ENCODE data around the gene KCNJ8.

Gene KCNJ8

DNA sequence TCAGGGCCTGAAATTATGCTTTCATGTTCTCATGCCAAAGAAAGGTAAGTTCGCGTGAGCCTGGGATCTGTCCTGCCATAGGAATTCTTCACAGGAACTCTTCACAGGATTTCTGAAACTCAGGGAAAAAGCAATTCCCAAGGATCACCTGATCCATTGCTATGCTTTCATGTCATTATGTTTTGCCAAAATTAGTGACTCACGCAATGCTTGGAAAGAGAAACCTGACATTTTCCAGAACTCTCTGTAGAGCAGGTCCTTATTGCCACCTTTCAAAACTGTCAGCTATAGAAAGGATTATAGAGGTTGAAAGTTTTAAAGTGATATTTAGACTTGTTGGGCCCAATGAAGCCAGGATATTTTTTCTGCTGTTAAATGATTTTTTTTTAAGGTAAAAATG is 6.3 kb upstream of the KCNJ8 start:
- no peak overlapping the region for H3K27ac ChIP-seq (ENCODE audit: low read depth, low read length)
- no peak overlapping the region for H3K56ac ChIP-seq (ENCODE audit: low read length)
- no peak overlapping the region for H2BK5ac ChIP-seq (ENCODE audit: low read length)
- no peak overlapping the region for H3K18ac ChIP-seq (ENCODE audit: low read length)
- no peak overlapping the region for H3K4me2 ChIP-seq (ENCODE audit: low read length)
- H3K27me3 ChIP-seq (ENCODE audit: insufficient read depth, low read length, poor library complexity) = no peaks in the 10 kb centered on the region
- H3K36me3 ChIP-seq (ENCODE audit: control insufficient read depth, insufficient read depth, low read length) = no peaks in the 10 kb centered on the region
- WGBS (ENCODE audit: extremely low coverage, insufficient coverage, low lambda C conversion rate) = no CpG with 5 or more reads among the region's 3 CpGs
- no peak overlapping the region for H2BK120ac ChIP-seq (ENCODE audit: low read depth, low read length)
- no peak overlapping the region for H2AK5ac ChIP-seq (ENCODE audit: low read length)
- no peak overlapping the region for H3K4ac ChIP-seq (ENCODE audit: low read depth, low read length)
- H2BK15ac ChIP-seq (replicated peaks; ENCODE audit: low read depth) = no peak overlapping the region
- H4K8ac ChIP-seq (ENCODE audit: low read depth, low read length) = no peak overlapping the region
- no peaks in the 10 kb centered on the region for H3K4me1 ChIP-seq (ENCODE audit: control insufficient read depth, low read depth, low read length)
- H3K4me3 ChIP-seq (ENCODE audit: low read length) = no peak overlapping the region
- H3K79me2 ChIP-seq (ENCODE audit: control insufficient read depth, insufficient read depth, low read length) = no peaks in the 10 kb centered on the region
- no peak for DNase-seq
- H3K79me1 ChIP-seq (ENCODE audit: low read length) = no peaks in the 10 kb centered on the region
- H3K23ac ChIP-seq (ENCODE audit: low read length) = no peak overlapping the region
- H3K9ac ChIP-seq (ENCODE audit: low read length) = no peak overlapping the region
- no peak overlapping the region for H4K5ac ChIP-seq (ENCODE audit: low read length)

DNA sequence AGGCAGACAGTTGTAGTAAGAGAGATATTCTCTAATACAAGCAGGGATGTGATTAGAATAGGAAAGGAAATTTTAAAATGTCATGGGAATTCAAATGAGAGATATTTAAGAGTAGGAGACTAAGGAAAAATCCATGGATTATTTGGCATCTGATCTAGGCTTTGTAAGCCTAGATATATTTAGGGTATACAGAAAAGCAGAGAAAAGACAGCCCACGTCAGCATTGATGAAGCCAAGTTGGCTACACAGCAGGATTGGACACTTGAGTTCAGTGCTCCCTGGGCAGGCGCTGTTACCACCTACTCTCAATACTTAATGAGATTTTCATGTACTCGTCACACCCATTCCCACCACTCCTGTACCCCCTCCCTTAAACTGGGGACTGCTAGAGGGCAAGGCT is 1.7 kb upstream of the KCNJ8 start:
- Histone ChIP-seq H3K36me3 (ENCODE audit: control insufficient read depth, insufficient read depth, low read length) (no peaks in the 10 kb centered on the region), H2BK120ac (ENCODE audit: low read depth, low read length) (no peak overlapping the region), H3K27ac (ENCODE audit: low read depth, low read length) (no peak overlapping the region), H2AK5ac (ENCODE audit: low read length) (no peak overlapping the region), H3K18ac (ENCODE audit: low read length) (no peak overlapping the region), H3K4me2 (ENCODE audit: low read length) (no peak overlapping the region), H3K79me1 (ENCODE audit: low read length) (no peaks in the 10 kb centered on the region), H3K27me3 (ENCODE audit: insufficient read depth, low read length, poor library complexity) (no peaks in the 10 kb centered on the region), H3K4ac (ENCODE audit: low read depth, low read length) (no peak overlapping the region), H4K8ac (ENCODE audit: low read depth, low read length) (no peak overlapping the region), H2BK15ac (replicated peaks; ENCODE audit: low read depth) (no peak overlapping the region), H4K5ac (ENCODE audit: low read length) (no peak overlapping the region), H2BK5ac (ENCODE audit: low read length) (no peak overlapping the region), H3K56ac (ENCODE audit: low read length) (no peak overlapping the region), H3K4me3 (ENCODE audit: low read length) (no peak overlapping the region), H3K4me1 (ENCODE audit: control insufficient read depth, low read depth, low read length) (no peaks in the 10 kb centered on the region), H3K79me2 (ENCODE audit: control insufficient read depth, insufficient read depth, low read length) (no peaks in the 10 kb centered on the region), H3K9ac (ENCODE audit: low read length) (no peak overlapping the region), H3K23ac (ENCODE audit: low read length) (no peak overlapping the region)
- no peak for DNase-seq
- no CpG with 5 or more reads among the region's 3 CpGs for WGBS (ENCODE audit: extremely low coverage, insufficient coverage, low lambda C conversion rate)

DNA sequence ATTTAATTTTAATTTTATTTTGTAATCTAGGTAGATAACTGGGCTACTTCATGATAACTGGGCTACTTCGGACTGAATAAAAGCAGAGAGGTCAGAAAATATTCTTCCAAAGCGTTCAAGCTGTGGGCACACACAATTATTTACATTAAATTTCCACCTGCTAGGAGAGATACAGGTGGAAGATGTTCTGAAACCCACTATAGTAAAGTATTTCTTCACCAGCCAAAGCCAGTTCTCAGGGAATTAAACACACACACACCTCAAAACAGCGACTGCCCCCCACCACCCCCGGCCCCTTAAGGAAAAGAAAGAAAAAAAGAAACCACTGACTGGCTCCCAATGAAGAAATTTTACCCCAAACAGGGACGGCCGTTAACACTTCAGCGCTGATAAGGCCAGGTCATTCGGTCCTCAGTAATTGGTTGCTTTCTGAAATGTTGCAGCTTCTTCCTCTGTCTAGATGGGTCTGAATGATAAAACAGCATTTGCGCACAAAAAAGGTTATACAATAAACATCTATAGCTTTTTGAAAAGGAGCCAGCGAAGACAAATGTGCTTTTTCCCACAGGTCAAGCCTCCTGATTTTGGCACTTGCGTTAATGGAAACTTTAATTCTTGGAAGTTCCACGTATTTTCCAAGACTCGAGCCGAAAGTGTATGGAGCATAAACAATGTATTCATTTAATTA is 771 bp upstream of the KCNJ8 start:
- WGBS (ENCODE audit: extremely low coverage, insufficient coverage, low lambda C conversion rate) = no CpG with 5 or more reads among the region's 14 CpGs
- H3K4me3 ChIP-seq (ENCODE audit: low read length) = no peak overlapping the region
- no peak overlapping the region for H3K56ac ChIP-seq (ENCODE audit: low read length)
- no peak overlapping the region for H2BK15ac ChIP-seq (replicated peaks; ENCODE audit: low read depth)
- H3K23ac ChIP-seq (ENCODE audit: low read length) = no peak overlapping the region
- no peak overlapping the region for H2BK5ac ChIP-seq (ENCODE audit: low read length)
- H3K9ac ChIP-seq (ENCODE audit: low read length) = no peak overlapping the region
- H3K4ac ChIP-seq (ENCODE audit: low read depth, low read length) = no peak overlapping the region
- H3K79me1 ChIP-seq (ENCODE audit: low read length) = no peaks in the 10 kb centered on the region
- no peak overlapping the region for H3K27ac ChIP-seq (ENCODE audit: low read depth, low read length)
- H3K27me3 ChIP-seq (ENCODE audit: insufficient read depth, low read length, poor library complexity) = no peaks in the 10 kb centered on the region
- no peaks in the 10 kb centered on the region for H3K4me1 ChIP-seq (ENCODE audit: control insufficient read depth, low read depth, low read length)
- H4K8ac ChIP-seq (ENCODE audit: low read depth, low read length) = no peak overlapping the region
- H3K4me2 ChIP-seq (ENCODE audit: low read length) = no peak overlapping the region
- peak; percentile 8 for DNase-seq
- H3K79me2 ChIP-seq (ENCODE audit: control insufficient read depth, insufficient read depth, low read length) = no peaks in the 10 kb centered on the region
- no peak overlapping the region for H3K18ac ChIP-seq (ENCODE audit: low read length)
- H4K5ac ChIP-seq (ENCODE audit: low read length) = no peak overlapping the region
- H3K36me3 ChIP-seq (ENCODE audit: control insufficient read depth, insufficient read depth, low read length) = no peaks in the 10 kb centered on the region
- H2AK5ac ChIP-seq (ENCODE audit: low read length) = no peak overlapping the region
- H2BK120ac ChIP-seq (ENCODE audit: low read depth, low read length) = no peak overlapping the region

DNA sequence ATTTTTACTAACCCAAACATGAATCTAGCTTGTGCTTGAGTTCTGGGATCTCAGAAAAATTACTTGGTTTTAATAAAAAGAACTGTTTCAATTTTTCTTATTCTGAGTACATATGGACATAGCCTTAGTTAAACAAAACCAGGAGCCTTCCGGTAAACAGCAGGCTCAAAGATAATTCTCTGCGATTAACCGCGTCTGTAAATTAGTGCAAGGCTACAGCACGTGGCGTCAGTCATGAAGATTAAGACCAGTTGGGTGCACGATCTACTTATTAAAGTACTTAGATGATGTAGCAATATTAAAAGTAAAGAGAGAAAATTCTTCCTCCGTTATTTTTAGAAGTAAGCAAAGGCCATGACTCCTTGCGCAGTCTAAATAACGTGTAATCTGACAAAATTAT is 700 bp downstream of the KCNJ8 start:
- Histone ChIP-seq H3K27ac (ENCODE audit: low read depth, low read length) (no peak overlapping the region), H3K4me2 (ENCODE audit: low read length) (no peak overlapping the region), H3K79me2 (ENCODE audit: control insufficient read depth, insufficient read depth, low read length) (no peaks in the 10 kb centered on the region), H4K5ac (ENCODE audit: low read length) (no peak overlapping the region), H2BK120ac (ENCODE audit: low read depth, low read length) (no peak overlapping the region), H4K8ac (ENCODE audit: low read depth, low read length) (no peak overlapping the region), H3K4me3 (ENCODE audit: low read length) (no peak overlapping the region), H2AK5ac (ENCODE audit: low read length) (no peak overlapping the region), H3K56ac (ENCODE audit: low read length) (no peak overlapping the region), H3K4me1 (ENCODE audit: control insufficient read depth, low read depth, low read length) (no peaks in the 10 kb centered on the region), H3K18ac (ENCODE audit: low read length) (no peak overlapping the region), H3K79me1 (ENCODE audit: low read length) (no peaks in the 10 kb centered on the region), H2BK5ac (ENCODE audit: low read length) (no peak overlapping the region), H3K9ac (ENCODE audit: low read length) (no peak overlapping the region), H3K4ac (ENCODE audit: low read depth, low read length) (no peak overlapping the region), H3K27me3 (ENCODE audit: insufficient read depth, low read length, poor library complexity) (no peaks in the 10 kb centered on the region), H3K23ac (ENCODE audit: low read length) (no peak overlapping the region), H2BK15ac (replicated peaks; ENCODE audit: low read depth) (no peak overlapping the region), H3K36me3 (ENCODE audit: control insufficient read depth, insufficient read depth, low read length) (no peaks in the 10 kb centered on the region)
- 83% methylated on average over 1 of the region's 10 CpGs for WGBS (ENCODE audit: extremely low coverage, insufficient coverage, low lambda C conversion rate)
- no peak for DNase-seq

DNA sequence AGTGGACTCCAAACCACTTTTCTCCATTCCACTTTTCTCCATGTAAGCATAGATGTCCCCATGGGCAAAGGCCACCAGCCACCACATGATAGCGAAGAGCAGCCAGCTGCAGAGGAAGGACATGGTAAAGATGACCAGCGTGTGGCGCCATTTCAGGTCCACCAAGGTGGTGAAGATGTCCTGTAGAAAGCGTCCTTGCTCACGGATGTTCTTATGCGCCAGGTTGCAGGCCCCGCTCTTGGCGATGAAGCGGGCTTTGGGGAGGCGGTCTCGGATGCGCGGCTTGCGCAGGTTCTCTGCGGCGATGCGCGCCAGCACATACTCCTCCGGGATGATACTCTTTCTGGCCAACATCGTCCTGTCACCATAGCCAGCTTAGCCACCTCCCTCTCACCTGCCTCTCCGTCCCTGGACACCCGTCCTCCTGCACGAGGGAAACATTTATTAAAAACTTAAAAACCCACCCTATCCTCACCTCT is 1.2 kb downstream of the KCNJ8 start:
- Histone ChIP-seq H3K79me1 (ENCODE audit: low read length) (no peaks in the 10 kb centered on the region), H3K4ac (ENCODE audit: low read depth, low read length) (no peak overlapping the region), H2BK5ac (ENCODE audit: low read length) (no peak overlapping the region), H4K5ac (ENCODE audit: low read length) (no peak overlapping the region), H3K56ac (ENCODE audit: low read length) (no peak overlapping the region), H3K4me1 (ENCODE audit: control insufficient read depth, low read depth, low read length) (no peaks in the 10 kb centered on the region), H3K4me2 (ENCODE audit: low read length) (no peak overlapping the region), H3K9ac (ENCODE audit: low read length) (no peak overlapping the region), H2BK15ac (replicated peaks; ENCODE audit: low read depth) (no peak overlapping the region), H3K4me3 (ENCODE audit: low read length) (no peak overlapping the region), H3K23ac (ENCODE audit: low read length) (no peak overlapping the region), H3K36me3 (ENCODE audit: control insufficient read depth, insufficient read depth, low read length) (no peaks in the 10 kb centered on the region), H4K8ac (ENCODE audit: low read depth, low read length) (no peak overlapping the region), H3K27me3 (ENCODE audit: insufficient read depth, low read length, poor library complexity) (no peaks in the 10 kb centered on the region), H3K18ac (ENCODE audit: low read length) (no peak overlapping the region), H2BK120ac (ENCODE audit: low read depth, low read length) (no peak overlapping the region), H3K27ac (ENCODE audit: low read depth, low read length) (no peak overlapping the region), H3K79me2 (ENCODE audit: control insufficient read depth, insufficient read depth, low read length) (no peaks in the 10 kb centered on the region), H2AK5ac (ENCODE audit: low read length) (no peak overlapping the region)
- no CpG with 5 or more reads among the region's 23 CpGs for WGBS (ENCODE audit: extremely low coverage, insufficient coverage, low lambda C conversion rate)
- peak; percentile 83 for DNase-seq

DNA sequence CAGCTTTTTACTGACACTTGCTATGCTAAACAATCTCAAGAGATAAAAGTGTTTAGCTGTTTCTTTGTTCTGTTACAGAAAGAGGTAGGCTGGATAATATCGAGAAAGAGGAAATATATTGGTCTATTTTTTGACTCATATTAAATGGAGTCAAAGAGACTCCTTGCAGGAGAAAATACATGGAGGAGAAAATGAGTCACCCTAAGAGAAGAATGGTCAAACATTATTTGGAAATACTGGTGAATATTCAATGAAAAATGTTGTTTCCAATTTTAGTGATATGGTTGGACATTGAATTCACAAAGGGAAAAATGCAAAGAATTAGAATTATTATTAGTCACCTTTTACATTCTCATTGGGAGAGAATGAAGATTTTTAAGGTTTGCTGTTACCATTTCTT is 3.2 kb downstream of the KCNJ8 start:
- H3K36me3 ChIP-seq (ENCODE audit: control insufficient read depth, insufficient read depth, low read length) = no peaks in the 10 kb centered on the region
- H3K27ac ChIP-seq (ENCODE audit: low read depth, low read length) = no peak overlapping the region
- no peak for DNase-seq
- H3K4ac ChIP-seq (ENCODE audit: low read depth, low read length) = no peak overlapping the region
- no peak overlapping the region for H3K18ac ChIP-seq (ENCODE audit: low read length)
- no peaks in the 10 kb centered on the region for H3K4me1 ChIP-seq (ENCODE audit: control insufficient read depth, low read depth, low read length)
- H3K9ac ChIP-seq (ENCODE audit: low read length) = no peak overlapping the region
- H4K5ac ChIP-seq (ENCODE audit: low read length) = no peak overlapping the region
- no peaks in the 10 kb centered on the region for H3K79me1 ChIP-seq (ENCODE audit: low read length)
- WGBS (ENCODE audit: extremely low coverage, insufficient coverage, low lambda C conversion rate) = no CpG with 5 or more reads among the region's 1 CpG
- H3K4me3 ChIP-seq (ENCODE audit: low read length) = no peak overlapping the region
- H3K79me2 ChIP-seq (ENCODE audit: control insufficient read depth, insufficient read depth, low read length) = no peaks in the 10 kb centered on the region
- H2AK5ac ChIP-seq (ENCODE audit: low read length) = no peak overlapping the region
- no peaks in the 10 kb centered on the region for H3K27me3 ChIP-seq (ENCODE audit: insufficient read depth, low read length, poor library complexity)
- no peak overlapping the region for H2BK120ac ChIP-seq (ENCODE audit: low read depth, low read length)
- H4K8ac ChIP-seq (ENCODE audit: low read depth, low read length) = no peak overlapping the region
- H3K56ac ChIP-seq (ENCODE audit: low read length) = no peak overlapping the region
- no peak overlapping the region for H2BK15ac ChIP-seq (replicated peaks; ENCODE audit: low read depth)
- H3K23ac ChIP-seq (ENCODE audit: low read length) = no peak overlapping the region
- H3K4me2 ChIP-seq (ENCODE audit: low read length) = no peak overlapping the region
- no peak overlapping the region for H2BK5ac ChIP-seq (ENCODE audit: low read length)

Measured in mesendoderm (in vitro differentiated cells).